ENCODE results near the gene SRSF3. TPM values are rescaled to one million over a fixed set of nuclear protein-coding genes. Genes with fewer than 3 reads are reported as not detected.

Gene SRSF3
- total RNA-seq (ENCODE audit: low replicate concordance): 267 and 297 TPM in 2 replicates

GRCh38 chr6:36594029-36594815, at the start of gene SRSF3:
Gene SRSF3, plus strand, starts transcription at chr6:36594362. Its CDS starts 2,401 bp downstream, at chr6:36596763.
- H3K79me2 ChIP-seq (ENCODE audit: low read depth): peaks cover 68% of the 10 kb centered on the region

GRCh38 chr6:36545767-36546307, 48.3 kb upstream of the SRSF3 start:
- H3K9me3 Mint-ChIP-seq: no peaks in the 10 kb centered on the region
- Histone ChIP-seq H3K4me1 (peaks cover 18% of the 10 kb centered on the region), H3K4me3 (peak overlapping the region; percentile 99), H3K27me3 (no peaks in the 10 kb centered on the region), H3F3A (ENCODE audit: low read depth) (peaks cover 9% of the 10 kb centered on the region), H3K79me2 (ENCODE audit: low read depth) (peaks cover 63% of the 10 kb centered on the region), H3K36me3 (no peaks in the 10 kb centered on the region), H2AFZ (replicated peaks) (no peak overlapping the region), H3K27ac (peak overlapping the region; percentile 95), H3K9ac (peak overlapping the region; percentile 91), H4K20me1 (ENCODE audit: low read depth) (peaks cover 24% of the 10 kb centered on the region), H3K4me2 (peak overlapping the region; percentile 98), H3K9me3 (ENCODE audit: low read depth) (no peaks in the 10 kb centered on the region)
- peaks cover 4% of the 10 kb centered on the region for H3K27me3 Mint-ChIP-seq (ENCODE audit: insufficient read depth, low read depth)
- H3K4me3 Mint-ChIP-seq: peak overlapping the region; percentile 99
- TF ChIP-seq EZH2 (IDR thresholded peaks at IDR 0.05) (no peak), EZH2phosphoT487 (IDR thresholded peaks at IDR 0.05) (no peak), CTCF (IDR thresholded peaks at IDR 0.05) (no peak)
- H3K27ac Mint-ChIP-seq: peak overlapping the region; percentile 98
- DNase-seq (ENCODE audit: low spot score): no peak
- H3K4me1 Mint-ChIP-seq: peaks cover 26% of the 10 kb centered on the region
- H3K36me3 Mint-ChIP-seq: peaks cover 7% of the 10 kb centered on the region

More at GRCh38 chr6:36594029-36594815, at the start of gene SRSF3:
- peak within 1 kb of the TSS; percentile 100 for H3K4me3 Mint-ChIP-seq
- peaks cover 39% of the 10 kb centered on the region for H3K4me1 Mint-ChIP-seq
- peaks cover 20% of the 10 kb centered on the region for H3K27me3 Mint-ChIP-seq (ENCODE audit: insufficient read depth, low read depth)
- Histone ChIP-seq H3K27me3 (no peaks in the 10 kb centered on the region), H3K4me1 (peaks cover 24% of the 10 kb centered on the region), H3K4me3 (peak within 1 kb of the TSS; percentile 93), H3K27ac (peak within 1 kb of the TSS; percentile 99), H3F3A (ENCODE audit: low read depth) (peaks cover 63% of the 10 kb centered on the region), H3K36me3 (peaks cover 30% of the 10 kb centered on the region), H4K20me1 (ENCODE audit: low read depth) (peaks cover 48% of the 10 kb centered on the region), H3K4me2 (peak within 1 kb of the TSS; percentile 98), H3K9me3 (ENCODE audit: low read depth) (no peaks in the 10 kb centered on the region), H3K9ac (peak within 1 kb of the TSS; percentile 99), H2AFZ (replicated peaks) (peak within 1 kb of the TSS; percentile 83)
- peak; percentile 99 for DNase-seq (ENCODE audit: low spot score)
- H3K9me3 Mint-ChIP-seq: peaks cover 4% of the 10 kb centered on the region
- H3K27ac Mint-ChIP-seq: peak within 1 kb of the TSS; percentile 100
- TF ChIP-seq EZH2phosphoT487 (IDR thresholded peaks at IDR 0.05) (no peak), CTCF (IDR thresholded peaks at IDR 0.05) (peak; percentile 52), EZH2 (IDR thresholded peaks at IDR 0.05) (no peak)
- peaks cover 41% of the 10 kb centered on the region for H3K36me3 Mint-ChIP-seq

- peaks cover 18% of the 10 kb centered on the region for H3K4me1 ChIP-seq
- H3K4me1 Mint-ChIP-seq: peaks cover 26% of the 10 kb centered on the region
- H3K27ac ChIP-seq: peak overlapping the region; percentile 95
- H3K4me3 Mint-ChIP-seq: peak overlapping the region; percentile 99
- peaks cover 6% of the 10 kb centered on the region for H3K36me3 Mint-ChIP-seq
- peaks cover 24% of the 10 kb centered on the region for H4K20me1 ChIP-seq (ENCODE audit: low read depth)
- H3K27me3 Mint-ChIP-seq (ENCODE audit: insufficient read depth, low read depth): peaks cover 4% of the 10 kb centered on the region
- H3F3A ChIP-seq (ENCODE audit: low read depth): peaks cover 9% of the 10 kb centered on the region
- no peaks in the 10 kb centered on the region for H3K9me3 ChIP-seq (ENCODE audit: low read depth)
- peak overlapping the region; percentile 83 for H2AFZ ChIP-seq (replicated peaks)
- peaks cover 57% of the 10 kb centered on the region for H3K79me2 ChIP-seq (ENCODE audit: low read depth)
- H3K27me3 ChIP-seq: no peaks in the 10 kb centered on the region
- DNase-seq (ENCODE audit: low spot score): peak; percentile 15
- H3K27ac Mint-ChIP-seq: peak overlapping the region; percentile 98
- H3K4me3 ChIP-seq: peak overlapping the region; percentile 99
- peak overlapping the region; percentile 98 for H3K4me2 ChIP-seq
- H3K9me3 Mint-ChIP-seq: no peaks in the 10 kb centered on the region
- H3K36me3 ChIP-seq: no peaks in the 10 kb centered on the region
- TF ChIP-seq CTCF (IDR thresholded peaks at IDR 0.05): no peak
- no peak for TF ChIP-seq EZH2phosphoT487 (IDR thresholded peaks at IDR 0.05)
- TF ChIP-seq EZH2 (IDR thresholded peaks at IDR 0.05): no peak
- peak overlapping the region; percentile 91 for H3K9ac ChIP-seq
Observed at GRCh38 chr6:36546308-36546919, 47.7 kb upstream of the SRSF3 start.

Measured in neural progenitor cell (in vitro differentiated cells).